NT2/D1 (cell line): ENCODE data around the gene RNGTT.

Experiments used
- SUZ12 ChIP-seq: IDR thresholded peaks from 2 replicates; pipeline ENCODE4 v1.6.1; 2011; ENCODE audit not compliant: insufficient read length, insufficient read depth; ENCODE audit errors: extremely low read depth
- YY1 ChIP-seq: IDR thresholded peaks from 2 replicates; pipeline ENCODE4 v1.6.1; 2011; ENCODE audit not compliant: insufficient read length, insufficient read depth
- ZNF274 ChIP-seq: IDR thresholded peaks from 2 replicates; pipeline ENCODE4 v1.6.1; 2011; ENCODE audit warnings: mild to moderate bottlenecking, low read depth, low read length

DNA sequence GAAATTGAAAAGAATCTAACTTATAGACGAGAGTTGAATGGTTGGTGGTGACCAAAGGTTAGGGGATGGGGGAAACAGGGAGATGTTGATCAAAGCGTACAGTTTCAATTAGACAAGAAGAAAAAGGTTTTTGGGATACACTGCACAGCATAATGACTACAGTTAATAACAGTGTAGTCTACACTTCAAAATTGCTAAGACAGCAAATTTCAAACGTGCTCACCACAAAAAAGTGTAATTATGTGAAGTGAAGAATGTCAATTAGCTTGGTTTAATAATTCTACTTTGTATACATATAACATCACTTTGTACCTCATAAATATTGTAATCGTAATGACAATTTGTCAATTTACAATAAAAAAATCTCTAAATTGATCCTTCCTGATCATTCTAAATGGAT lies 267.5 kb downstream of the RNGTT start:
- TF ChIP-seq ZNF274 = no peak
- TF ChIP-seq YY1 = no peak
- TF ChIP-seq SUZ12 = no peak
